GM21717 (cell line): Measurements from ENCODE around the gene G6PC3.
"Not testable (repeated sequence)": the region's sequence is repeated elsewhere in the genome, so short reads cannot be mapped to it uniquely, and the experiment has no call there.

ENCODE experiments used
- ATAC-seq: cut with Tn5 transposase; IDR thresholded peaks from one replicate; pipeline ENCODE4 v1.9.1; 2021; ENCODE audit warnings: mild to moderate bottlenecking, moderate library complexity; ENCODE audit not compliant: unreplicated experiment

Gene G6PC3

DNA sequence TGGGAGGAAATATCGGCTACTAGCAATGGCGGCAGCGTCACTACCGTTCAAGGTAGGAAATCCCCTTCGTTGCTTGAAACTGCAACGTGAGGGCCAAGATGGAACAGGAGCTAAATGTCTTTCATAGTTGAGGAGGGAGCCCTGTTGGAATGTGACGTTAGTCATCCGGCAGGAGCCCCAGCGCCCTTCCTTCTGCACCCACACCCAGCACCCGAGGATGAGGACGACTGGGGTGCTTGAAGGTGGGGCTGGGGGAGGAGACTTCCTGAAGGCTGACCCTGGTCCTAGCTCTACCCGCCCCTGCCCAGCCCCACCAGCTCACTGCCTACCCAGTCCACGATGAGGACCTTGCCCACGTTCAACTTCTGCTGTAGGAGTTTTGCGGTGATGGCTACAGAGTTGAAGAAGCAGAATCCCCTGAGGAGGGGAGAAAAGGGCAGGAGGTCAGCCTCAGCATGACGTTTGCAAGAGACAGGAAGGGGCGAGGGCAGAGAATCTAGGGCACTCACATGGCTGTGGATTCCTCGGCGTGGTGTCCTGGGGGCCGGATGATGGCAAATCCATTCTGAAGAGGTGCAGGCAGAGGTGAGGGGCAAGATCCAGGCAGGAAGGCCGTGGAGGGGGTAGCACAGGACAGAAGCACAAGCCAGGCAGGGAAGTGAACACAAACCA, 11.9 kb downstream of the G6PC3 start:
- ATAC-seq, result no peak

DNA sequence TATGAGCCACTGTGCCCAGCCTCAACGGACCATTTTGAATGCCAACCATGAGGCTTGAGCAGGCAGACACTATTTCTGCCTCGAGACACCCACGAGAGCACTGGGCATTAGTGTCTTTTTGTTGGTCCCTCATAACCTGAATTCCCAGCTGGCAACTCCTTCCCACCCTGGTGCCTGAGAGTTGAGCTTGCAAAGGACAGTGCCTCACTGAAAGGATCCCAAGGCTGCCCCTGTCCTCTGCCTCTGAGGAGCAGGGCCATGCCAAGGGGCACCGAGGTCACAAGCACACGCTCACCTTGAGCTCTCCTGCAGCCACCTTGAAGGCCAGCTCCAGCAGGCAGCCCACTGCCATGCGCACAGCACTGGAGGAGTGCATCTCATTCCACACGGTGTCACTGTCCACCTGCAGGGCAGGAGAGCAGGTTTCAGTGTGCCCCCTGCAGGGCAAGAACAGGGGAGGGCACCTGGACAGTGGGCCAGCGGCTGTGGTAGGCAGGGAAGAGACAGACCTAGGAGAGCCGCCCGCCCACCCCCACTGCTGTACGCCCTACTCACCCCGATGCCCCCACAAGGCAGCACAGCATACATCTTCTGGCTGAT, 12.8 kb downstream of the G6PC3 start:
- ATAC-seq, result no peak

DNA sequence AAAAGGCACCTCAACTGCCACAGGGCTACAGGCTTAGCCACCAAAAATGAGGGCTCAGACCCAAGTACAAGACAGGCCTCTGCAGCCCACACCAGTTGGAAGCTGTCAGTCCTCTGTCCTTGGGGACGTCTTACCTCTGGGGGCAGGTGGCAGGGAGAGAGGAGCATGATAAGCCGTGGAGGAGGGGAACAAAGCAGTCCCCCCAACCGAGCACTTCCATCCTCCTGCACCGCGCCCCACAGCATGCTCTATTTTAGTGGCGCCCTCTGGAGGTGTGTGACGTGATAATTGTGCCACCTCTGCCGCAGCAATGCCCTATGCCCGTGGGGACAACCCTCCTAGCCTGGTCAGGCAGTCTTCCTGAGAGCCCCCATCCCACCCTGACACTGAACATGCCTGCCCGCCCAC, 13.6 kb downstream of the G6PC3 start:
- ATAC-seq, result no peak

DNA sequence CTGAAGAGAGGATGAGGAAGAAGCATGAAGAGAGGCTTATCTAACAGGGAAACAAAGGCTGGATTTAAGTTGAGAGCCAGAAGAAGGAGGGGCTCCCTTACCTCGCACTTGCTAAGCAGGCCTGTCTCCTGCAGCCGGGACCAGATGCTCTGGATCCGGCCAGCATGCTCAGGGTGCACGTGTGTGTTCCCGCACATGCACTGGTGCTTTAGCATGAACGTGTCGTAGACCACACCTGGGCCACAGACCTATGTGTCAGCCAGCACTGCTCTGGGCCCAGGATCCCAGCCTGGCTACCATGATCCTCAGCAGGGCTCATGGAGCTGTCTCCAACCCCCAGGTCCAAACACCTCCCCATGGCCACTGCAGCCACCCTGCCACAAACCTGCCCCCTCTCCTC, 14.4 kb downstream of the G6PC3 start:
- ATAC-seq, result no peak

DNA sequence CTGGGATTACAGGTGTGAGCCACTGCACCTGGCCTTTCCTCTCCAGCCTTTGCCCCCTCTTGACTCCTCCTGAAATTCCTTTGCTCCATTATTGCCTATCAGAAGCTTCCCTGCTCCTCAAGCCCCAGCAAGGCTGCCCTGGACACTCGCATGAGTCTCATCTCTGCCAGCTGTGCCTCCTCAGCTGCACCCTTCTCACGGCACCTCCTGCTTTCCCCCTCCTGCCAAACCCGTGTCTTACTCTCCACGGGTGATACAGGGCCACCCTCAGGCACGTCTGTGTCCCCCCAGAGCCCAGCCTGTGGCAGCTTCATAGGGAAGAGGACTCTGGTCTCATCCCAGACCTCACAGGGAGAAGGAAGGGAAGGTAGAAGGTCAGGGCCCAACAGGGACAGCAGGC, 15.4 kb downstream of the G6PC3 start:
- no peak for ATAC-seq

DNA sequence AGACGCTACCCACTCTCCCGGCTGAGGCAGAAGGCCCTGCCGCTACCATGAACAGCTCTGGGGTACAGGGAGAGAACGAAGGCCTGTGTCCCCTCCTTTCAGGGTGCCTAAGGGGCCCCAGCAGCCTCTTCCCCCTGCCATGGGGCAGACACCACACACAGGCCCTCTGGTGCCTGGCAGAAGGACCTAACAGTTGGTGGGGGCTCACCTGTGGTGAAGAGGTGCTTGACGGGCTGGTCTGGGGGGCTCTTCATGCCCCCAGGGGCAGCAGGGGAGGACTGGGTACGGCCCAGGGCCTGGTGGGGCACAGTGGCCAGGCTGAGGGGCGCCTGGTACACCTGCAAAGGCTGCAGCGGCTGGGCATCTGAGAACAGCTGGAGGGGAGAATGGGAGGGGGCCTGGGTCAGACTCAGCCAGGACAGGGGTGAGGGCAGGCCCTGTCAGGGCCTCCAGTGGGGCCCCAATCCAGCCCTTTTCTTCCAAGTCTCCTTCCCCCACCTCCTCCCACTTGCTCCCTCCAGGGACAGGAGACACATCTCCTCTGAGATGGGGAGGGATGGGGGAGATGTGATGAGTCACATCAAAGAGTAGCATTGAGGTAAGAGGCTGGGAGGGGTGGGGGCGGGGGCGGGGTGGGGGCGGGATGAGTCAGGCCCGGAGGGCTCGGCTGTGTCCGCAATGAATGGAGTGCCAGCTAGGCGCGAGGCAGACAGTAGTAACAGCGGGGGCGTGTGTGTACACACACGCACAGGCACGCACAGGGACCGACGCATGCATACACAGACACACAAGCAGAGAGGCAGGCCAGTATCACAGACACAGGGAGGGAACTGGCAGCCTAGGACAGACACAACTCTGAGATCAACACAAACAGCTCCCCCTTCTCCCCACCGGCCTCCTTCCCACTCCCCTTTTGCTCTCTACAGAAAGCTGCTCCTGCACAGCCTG, 16.1 kb downstream of the G6PC3 start:
- no peak for ATAC-seq

DNA sequence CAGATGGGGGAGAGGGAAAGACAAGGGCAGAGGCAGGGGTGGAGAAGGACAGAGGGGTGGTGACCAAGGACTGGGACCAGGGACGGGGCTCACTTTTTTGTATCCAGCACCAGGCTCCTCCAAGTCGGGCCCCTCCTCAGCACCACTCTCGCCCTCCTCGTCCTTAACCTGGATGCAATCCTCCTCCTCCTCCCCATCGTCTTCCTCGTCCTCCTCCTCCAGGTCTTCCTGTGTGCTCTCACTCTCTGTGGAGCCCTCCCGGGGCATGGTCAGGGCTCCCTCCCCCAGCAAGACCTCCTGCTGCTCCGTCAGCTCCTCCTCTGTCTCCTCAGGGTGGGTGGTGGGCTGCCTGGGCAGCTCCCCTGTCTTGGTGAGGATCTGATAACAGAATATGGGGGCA, 16.8 kb downstream of the G6PC3 start:
- ATAC-seq, result no peak

DNA sequence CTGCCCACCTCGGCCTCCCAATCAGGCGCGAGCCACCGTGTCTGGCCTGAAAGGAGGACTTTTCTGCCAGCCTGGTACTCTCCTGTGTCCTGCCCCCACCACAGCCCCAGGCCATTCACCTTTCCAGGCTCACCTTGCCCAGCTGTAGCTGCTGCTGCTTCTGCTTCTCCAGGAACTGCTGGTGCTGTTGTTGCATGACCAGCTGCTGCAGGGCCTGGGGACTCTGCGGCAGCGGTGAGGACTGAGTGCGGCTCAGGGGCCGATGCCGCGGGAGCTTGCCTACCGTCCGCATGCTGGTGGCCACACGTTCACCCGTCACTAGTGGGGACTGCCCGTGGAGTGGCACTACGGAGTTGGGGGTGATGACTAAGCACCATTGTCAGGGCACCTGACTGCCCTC, 17.7 kb downstream of the G6PC3 start:
- no peak for ATAC-seq

DNA sequence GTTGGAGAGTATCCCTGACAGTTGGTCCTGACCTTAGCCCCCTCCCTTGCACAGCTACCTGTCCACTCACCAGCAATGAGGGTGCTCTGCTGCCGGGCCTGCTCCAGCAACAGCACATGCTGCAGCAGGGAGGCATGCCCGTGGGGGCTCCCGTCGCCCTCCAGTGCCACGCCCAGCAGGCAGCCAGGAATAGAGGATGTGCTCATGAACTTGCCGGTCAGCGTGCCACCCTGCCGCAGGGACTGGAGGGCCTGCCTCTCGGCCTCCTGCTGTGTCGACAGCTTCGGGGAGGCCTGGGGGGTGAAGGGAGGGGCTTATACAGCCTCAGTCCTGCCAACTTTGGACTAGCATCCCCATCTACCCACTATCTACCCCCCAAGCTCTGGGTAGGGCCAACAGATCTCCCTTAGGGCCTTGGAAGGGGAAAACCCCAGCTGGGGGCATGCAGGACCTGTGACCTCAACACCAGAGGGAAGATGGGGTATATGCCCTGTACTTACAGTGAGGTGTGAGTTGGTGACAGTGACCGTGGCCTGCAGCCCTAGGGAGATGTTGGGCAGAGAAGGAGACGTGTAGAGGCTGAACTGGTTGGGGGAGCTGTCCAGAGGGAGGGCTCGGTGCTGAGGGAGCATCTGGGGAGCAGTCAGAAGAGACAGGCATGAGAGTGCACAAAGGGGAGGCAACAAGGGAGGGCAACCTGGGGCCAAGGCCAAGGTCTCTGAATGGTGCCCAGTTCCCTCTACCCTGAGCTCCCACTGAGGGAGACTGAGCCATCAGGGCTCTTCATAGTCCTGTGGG, 20.9 kb downstream of the G6PC3 start:
- no peak for ATAC-seq

DNA sequence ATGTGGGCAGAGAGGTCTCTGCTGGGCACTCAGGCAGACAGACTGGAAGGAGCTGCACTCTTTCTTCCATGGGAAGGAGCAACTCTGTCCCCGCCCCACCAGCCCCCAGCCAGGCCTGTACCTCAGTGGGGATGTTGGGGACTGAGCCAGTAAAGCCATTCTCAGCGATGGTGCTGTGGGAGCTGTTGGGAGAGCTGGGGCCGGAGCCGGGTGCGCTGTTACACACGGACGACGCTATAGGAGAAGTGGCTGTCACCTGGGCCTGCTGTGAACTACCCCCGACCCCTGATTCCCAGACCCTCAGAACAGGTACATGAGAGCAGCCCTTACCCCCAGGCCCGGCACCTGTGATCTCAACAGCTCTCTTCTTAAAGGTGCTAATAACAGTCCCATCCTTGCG, 21.5 kb downstream of the G6PC3 start:
- ATAC-seq, result no peak

DNA sequence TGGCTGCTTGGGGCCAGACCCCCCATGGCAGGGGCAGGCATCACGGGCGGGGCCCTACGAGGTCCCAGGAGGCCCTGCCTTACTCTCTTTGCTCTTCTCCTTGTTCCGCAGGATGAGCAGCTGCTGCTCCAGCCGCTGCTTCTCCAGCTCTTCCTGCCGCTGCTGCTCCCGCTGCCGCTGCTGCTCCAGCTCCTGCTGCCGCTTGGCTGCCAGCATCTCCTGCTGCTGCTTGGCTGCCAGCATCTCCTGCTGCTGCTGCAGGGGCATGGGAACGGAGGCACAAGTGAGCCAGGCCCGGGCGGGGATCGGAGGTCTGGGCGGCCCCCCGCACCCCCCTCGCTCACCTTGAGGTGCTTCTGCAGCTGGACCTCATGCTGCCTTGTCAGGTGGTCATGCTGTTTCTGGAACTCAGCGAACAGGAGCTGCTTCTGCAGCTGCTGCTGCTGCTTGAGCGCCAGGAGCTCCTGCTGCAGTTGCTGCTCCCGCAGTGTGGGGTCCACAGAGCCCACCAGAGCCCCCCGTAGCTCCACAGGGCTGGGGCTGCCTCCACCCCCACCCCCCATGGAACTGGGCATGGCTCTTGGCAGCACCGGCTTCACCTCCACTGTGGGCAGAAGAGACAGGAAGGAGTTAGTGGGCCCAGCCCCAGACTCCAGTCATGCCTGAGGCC, 22.8 kb downstream of the G6PC3 start:
- ATAC-seq, result no peak

DNA sequence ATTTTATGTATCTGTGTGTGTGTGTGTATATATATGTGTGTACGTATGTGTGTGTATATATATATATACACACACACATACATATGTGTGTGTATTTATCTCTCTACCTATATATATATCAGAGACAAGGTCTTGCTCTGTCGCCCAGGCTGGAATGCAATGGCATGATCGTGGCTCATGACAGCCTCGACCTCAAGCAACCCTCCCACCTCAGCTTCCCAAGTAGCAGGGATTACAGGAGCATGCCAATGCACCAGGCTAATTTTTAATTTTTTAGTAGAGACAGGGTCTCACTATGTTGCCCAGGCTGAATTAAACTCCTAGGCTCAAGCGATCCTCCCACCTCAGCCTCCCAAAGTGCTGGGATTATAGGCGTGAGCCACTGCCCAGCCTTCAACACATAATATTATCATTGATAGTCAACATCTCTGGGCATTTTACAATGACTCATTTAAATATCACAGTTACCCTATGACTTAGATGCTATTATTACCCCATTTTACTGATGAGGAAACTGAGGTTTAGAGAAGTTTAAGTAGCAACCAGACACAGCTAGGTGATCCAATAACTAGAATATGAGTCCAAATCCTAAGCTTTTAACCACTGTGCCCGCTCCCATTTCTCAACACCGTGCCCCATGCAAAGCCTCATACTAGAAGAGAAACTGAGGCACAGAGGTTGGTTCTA, 24.3 kb downstream of the G6PC3 start:
- no peak for ATAC-seq

DNA sequence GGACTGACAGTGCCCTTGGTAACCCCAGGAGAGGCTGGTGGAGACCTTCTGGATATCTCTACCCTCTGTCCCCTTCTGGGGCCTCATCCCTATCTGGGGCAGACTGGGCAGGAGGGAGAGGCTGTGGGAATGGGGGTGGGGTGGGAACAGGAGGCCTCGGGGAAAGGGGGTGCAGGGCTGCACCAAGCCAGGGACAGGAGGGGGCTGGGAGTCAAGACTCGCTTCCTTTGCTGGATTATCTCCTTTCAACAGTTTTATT, 24.8 kb downstream of the G6PC3 start:
- ATAC-seq, result no peak

DNA sequence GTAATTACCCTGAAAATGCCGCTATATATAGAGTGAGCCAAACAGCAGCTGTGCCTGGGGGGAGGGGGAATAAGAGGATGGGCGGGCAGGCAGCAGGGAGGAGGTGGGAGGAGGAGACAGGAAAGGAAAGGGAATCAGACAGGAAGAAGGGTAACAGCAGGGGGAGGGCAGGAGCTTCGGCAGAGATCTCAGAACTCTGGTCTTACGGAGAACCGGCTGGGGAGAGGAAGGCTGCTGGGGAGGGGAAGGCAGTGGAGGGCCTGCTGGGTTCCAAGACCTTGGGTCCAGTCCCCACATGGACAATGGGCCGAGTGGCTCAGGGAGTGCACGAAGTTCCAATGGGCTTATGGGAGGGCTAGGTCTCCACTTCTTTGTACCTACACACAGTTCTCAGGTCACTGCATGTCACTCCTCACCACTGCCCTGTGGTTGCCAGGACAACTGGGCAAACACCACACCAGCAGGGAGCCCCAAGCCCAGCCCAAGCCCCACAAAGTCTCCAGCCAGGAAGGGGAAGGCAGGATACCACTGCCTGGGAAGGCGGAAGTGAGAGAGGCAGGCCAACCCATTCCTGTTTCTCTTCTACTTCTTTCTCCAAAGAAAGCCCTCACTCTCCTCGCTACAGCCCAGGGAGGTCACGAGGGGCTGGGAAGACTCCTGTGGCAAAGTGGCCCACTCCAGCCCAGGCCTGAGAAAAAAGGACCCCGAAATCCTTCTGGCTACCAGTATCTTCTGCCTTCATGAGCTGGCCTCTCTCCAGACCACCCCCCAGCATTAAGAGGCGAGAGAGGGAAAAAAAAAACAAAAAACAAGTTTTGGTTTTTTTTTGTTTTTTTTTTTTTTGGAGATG, 25.3 kb downstream of the G6PC3 start:
- no peak for ATAC-seq

DNA sequence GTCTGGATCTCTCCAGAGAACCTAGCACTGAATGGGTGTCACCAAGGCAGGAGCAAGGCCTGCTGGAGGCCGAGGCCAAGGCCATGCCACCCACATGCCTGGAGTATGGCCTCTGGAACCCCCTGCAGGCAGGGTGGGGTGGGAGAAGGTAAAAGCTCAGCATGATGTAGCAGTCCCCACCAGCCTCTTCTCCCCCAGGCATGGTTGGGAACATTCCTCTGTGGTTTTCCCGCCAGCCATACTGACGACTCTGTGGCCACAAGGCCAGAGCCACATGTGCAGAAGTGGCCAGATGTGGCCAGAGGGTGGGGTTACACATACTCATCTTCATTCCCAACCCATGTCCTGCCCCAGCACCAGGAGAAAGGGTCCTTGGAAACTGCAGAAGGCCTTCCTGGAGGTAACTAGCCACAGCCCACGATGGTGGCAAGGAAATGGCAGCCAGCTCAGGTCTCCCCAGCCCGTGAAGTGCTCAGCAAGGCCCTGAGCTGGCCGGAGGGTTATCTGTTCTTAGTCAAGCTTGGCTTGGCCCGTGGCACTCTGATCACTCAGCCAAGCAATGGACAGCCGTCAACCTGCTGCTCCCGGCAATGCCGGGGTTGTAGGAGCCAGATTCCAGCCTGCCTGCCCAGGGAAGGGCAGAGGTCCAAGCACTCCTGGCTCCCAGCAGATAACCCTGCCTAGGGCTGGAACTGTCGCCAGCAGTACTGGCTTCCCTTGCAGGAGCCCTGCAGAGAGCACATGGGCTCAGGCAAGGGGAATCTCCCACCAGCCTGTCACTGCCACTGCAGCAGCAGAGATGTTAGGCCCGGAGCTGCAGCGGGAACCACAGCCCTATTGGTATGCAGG, 26.8 kb downstream of the G6PC3 start:
- ATAC-seq, result no peak

DNA sequence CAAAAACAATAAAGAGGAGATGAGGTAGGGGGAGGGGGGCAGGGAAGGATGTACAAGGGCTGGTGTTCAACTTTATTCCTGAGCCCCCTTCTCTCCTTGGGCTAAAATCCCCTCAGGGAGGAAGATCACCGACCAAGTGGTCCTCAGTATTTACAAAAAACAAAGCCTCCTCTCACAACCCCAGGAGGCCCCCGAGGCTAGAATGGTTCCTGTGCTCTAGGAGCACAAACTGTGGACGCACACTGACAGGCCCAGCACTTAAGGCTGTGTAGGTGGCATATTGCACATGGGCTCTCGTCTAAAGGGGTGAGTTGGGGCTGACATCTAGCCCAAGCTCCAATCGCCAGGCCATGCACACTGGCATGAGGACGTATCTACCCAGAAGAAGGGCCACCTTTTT, 31.3 kb downstream of the G6PC3 start:
- ATAC-seq, result not testable (repeated sequence)

DNA sequence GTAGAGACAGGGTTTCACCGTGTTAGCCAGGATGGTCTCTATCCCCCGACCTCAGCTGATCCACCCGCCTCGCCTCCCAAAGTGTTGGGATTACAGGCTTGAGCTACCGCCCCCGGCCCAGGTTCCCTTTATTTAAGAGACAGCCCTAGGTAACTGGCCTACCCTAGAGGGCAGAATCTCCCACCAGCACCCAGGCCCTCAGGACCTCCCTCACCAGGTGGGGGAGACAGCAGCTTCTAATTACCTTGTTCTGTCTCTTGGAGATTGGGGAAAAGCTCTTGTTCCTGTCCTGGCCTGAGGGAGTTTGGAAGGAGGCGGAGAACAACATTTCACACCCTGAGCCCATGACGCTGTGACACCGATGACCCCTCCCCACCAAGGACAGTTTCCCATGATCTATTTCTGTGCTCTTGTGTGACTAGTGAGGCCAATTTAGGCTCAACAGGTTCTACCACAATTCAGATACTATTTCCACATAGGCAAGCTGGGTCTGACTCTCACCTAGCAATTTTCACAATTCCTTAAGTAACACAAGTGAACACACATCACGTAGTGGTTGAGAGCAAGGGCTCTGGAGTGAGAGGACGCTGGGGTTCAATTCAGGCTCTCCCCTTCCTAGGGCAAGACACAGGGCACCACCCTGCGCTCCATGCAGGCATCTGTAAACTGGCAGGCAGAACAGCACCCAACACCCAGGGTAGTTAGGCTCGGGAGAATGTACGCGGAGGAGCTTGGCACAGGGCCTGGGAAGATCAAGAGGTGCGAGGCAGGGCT, 32.5 kb downstream of the G6PC3 start:
- no peak for ATAC-seq

DNA sequence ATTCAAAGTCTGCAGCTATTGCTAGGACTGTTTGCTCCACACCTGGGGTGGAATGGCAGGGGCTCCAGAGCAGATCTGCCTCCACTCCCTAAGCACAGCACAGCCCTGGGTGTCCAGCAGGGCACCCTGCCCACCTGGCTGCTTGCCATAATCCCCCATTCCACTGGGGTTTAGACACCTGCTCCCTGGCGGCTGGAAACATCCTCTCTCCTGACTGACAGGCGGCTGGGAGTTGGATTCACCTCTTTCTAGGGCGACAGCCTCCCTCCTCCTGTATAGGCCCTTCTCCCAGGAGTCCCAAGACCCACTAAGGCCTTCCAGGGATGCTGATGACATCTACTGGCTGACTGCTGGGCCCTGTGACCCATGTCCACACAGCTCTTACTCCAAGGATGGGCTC, 34.9 kb downstream of the G6PC3 start:
- no peak for ATAC-seq
